ENCODE measurements around the gene CCL8. TPM values are rescaled to one million over a fixed set of nuclear protein-coding genes. Genes with fewer than 3 reads are reported as not detected.
A peak's percentile ranks its signal among the peaks of the same experiment; 100 is the strongest.

Gene CCL8
- total and polyA plus RNA-seq, 2 of the 4 experiments (the other 2 are of a cell fraction): not detected

GRCh38 chr17:34351096-34351495 is 31.9 kb downstream of the CCL8 start:
- peaks cover 2% of the 10 kb centered on the region for H3K9me3 ChIP-seq (ENCODE audit: control insufficient read depth, insufficient read depth, low read length)

More at GRCh38 chr17:34351096-34351495, 31.9 kb downstream of the CCL8 start:
- no peak overlapping the region for H3K14ac ChIP-seq (replicated peaks; ENCODE audit: low read depth, low read length)
- peak overlapping the region; percentile 31; the same call in 1 of the 2 replicates for H2BK20ac ChIP-seq (ENCODE audit: low read depth, low read length)
- H3K36me3 ChIP-seq (ENCODE audit: control insufficient read depth, insufficient read depth, low read length): no peaks in the 10 kb centered on the region
- no peak overlapping the region for H3K56ac ChIP-seq (ENCODE audit: extremely low read depth, insufficient read depth, low read length)
- H4K20me1 ChIP-seq (ENCODE audit: insufficient read depth, low read length): no peaks in the 10 kb centered on the region
- 0 out of 2 replicates have a peak overlapping the region, but pooled peaks have one; percentile 36 for H4K5ac ChIP-seq (ENCODE audit: low read depth, low read length)
- no peak overlapping the region for H2AFZ ChIP-seq (replicated peaks; ENCODE audit: low read length, poor library complexity)
- H3K9me1 ChIP-seq (ENCODE audit: insufficient read depth, low read length): no peaks in the 10 kb centered on the region
- no peak for TF ChIP-seq RCOR1 (IDR thresholded peaks at IDR 0.05; ENCODE audit: insufficient replicate concordance, low read length)
- no peak for TF ChIP-seq POLR2A (IDR thresholded peaks at IDR 0.05; ENCODE audit: low read depth, low read length)
- TF ChIP-seq MAZ (IDR thresholded peaks at IDR 0.05; ENCODE audit: borderline replicate concordance, low read depth, low read length): no peak
- no peak for TF ChIP-seq CHD1 (IDR thresholded peaks at IDR 0.05; ENCODE audit: low read depth, low read length)
- no peak for TF ChIP-seq MXI1 (IDR thresholded peaks at IDR 0.05; ENCODE audit: borderline replicate concordance, low read depth, low read length)
- TF ChIP-seq BHLHE40 (IDR thresholded peaks at IDR 0.05; ENCODE audit: low read depth, low read length): no peak
- TF ChIP-seq MAFK (IDR thresholded peaks at IDR 0.05; ENCODE audit: low read depth, low read length): no peak
- no peak for TF ChIP-seq ELK1 (IDR thresholded peaks at IDR 0.05; ENCODE audit: borderline replicate concordance, low read depth, low read length)
- TF ChIP-seq RFX5 (IDR thresholded peaks at IDR 0.05; ENCODE audit: low read depth, low read length): no peak
- TF ChIP-seq RAD21 (IDR thresholded peaks at IDR 0.05; ENCODE audit: low read length): no peak
- TF ChIP-seq USF2 (IDR thresholded peaks at IDR 0.05; ENCODE audit: low read depth, low read length): no peak
- TF ChIP-seq FOS (IDR thresholded peaks at IDR 0.05; ENCODE audit: low read depth, low read length): no peak
- no peak for TF ChIP-seq CEBPB (IDR thresholded peaks at IDR 0.05; ENCODE audit: low read depth, low read length)
- TF ChIP-seq SMC3 (IDR thresholded peaks at IDR 0.05; ENCODE audit: low read depth, low read length): no peak
- TF ChIP-seq CTCF (conservative IDR thresholded peaks at IDR 0.05; ENCODE audit: low read depth, low read length): no peak
- no peak for TF ChIP-seq NFE2L2 (IDR thresholded peaks at IDR 0.05; ENCODE audit: low read depth, low read length)
- H3K4me3 ChIP-seq (ENCODE audit: insufficient read depth, low read depth, low read length): no peak overlapping the region
- intact Hi-C loops (cut with micrococcal nuclease): loop anchor here (5.0 kb wide), 1 partner anchor 39 kb away; no protein-coding TSS in a partner anchor
- H3K27me3 ChIP-seq (ENCODE audit: control insufficient read depth, insufficient read depth, low read length): no peaks in the 10 kb centered on the region
- peak overlapping the region; percentile 51; the same call in 1 of the 3 replicates for H2BK15ac ChIP-seq (ENCODE audit: low read depth, low read length)
- ATAC-seq (ENCODE audit: low read depth) (no peak), DNase-seq (no peak)
- in situ Hi-C loops (cut with MboI; ENCODE audit: low sequenced_read_pairs): no loop called here
- ChIA-PET POLR2A (ENCODE audit: unreplicated experiment) (interaction anchor here (1.1 kb wide), 1 partner anchor 93 kb away, joined by 5 read pairs; no protein-coding TSS in a partner anchor), CTCF (interaction anchor here (0.6 to 1.8 kb wide), 2 partner anchors 10 to 584 kb away, joined by 3 to 7 read pairs; no protein-coding TSS in a partner anchor)
- no peak overlapping the region for H3K9ac ChIP-seq (ENCODE audit: low read depth, low read length)
- H3K4me2 ChIP-seq (ENCODE audit: low read depth, low read length): no peak overlapping the region
- H3K4me1 ChIP-seq (ENCODE audit: control insufficient read depth, insufficient read depth, low read length): peaks cover 6% of the 10 kb centered on the region
- no peak overlapping the region for H2BK120ac ChIP-seq (ENCODE audit: low read depth, low read length)
- H3K4ac ChIP-seq (ENCODE audit: low read depth, low read length): no peak overlapping the region
- H4K91ac ChIP-seq (ENCODE audit: insufficient read depth, low read depth, low read length): no peak overlapping the region
- H3K27ac ChIP-seq (ENCODE audit: insufficient read depth, low read length): no peak overlapping the region
- no TSS peak for BruUV-seq (replicated peaks)
- H3K23ac ChIP-seq (ENCODE audit: low read depth, low read length): no peak overlapping the region
- dilution Hi-C loops (cut with HindIII; ENCODE audit: low sequenced_read_pairs, unreplicated experiment): no loop called here
- no peak overlapping the region for H2AK5ac ChIP-seq (ENCODE audit: low read depth, low read length)
- H4K8ac ChIP-seq (ENCODE audit: low read depth in 2 of 2, low read length in 2 of 2): no peak overlapping the region
- H3K79me1 ChIP-seq (ENCODE audit: low read depth in 1 of 2, low read length in 2 of 2): no peaks in the 10 kb centered on the region
- H2BK5ac ChIP-seq (ENCODE audit: low read depth, low read length, poor library complexity, severe bottlenecking): peak overlapping the region; percentile 8
- no peak overlapping the region for H2AK9ac ChIP-seq (replicated peaks; ENCODE audit: low read depth, low read length, poor library complexity)
- 0 out of 2 replicates have a peak overlapping the region, but pooled peaks have one; percentile 69 for H3K18ac ChIP-seq (ENCODE audit: low read depth, low read length)
- no CpG with 5 or more reads among the region's 1 CpG for WGBS, 2 experiments (ENCODE audit: extremely low coverage in 2 of 2, insufficient read length in 1 of 2)

Measured in IMR-90 (cell line).